Fibroblast of lung (primary cell): ENCODE measurements around the gene MRTO4.

Experiments
- CTCF ChIP-seq, 2 donors: IDR thresholded peaks in 1 of 2; conservative IDR thresholded peaks in 1 of 2; 1 replicate in 1 of 2; 2 replicates in 1 of 2; pipeline ENCODE4 v1.5.1; 2011 to 2012; ENCODE audit warnings: low read length in 2 of 2, control low read depth in 1 of 2, inconsistent platforms in 1 of 2, low read depth in 1 of 2, mild to moderate bottlenecking in 1 of 2
- EZH2 ChIP-seq: IDR thresholded peaks from 2 replicates; pipeline ENCODE4 v1.5.1; 2012; ENCODE audit warnings: low read length, control low read depth, mild to moderate bottlenecking; ENCODE audit errors: missing control alignments

- no peak for TF ChIP-seq CTCF (conservative IDR thresholded peaks at IDR 0.05 in 1 of 2, IDR thresholded peaks at IDR 0.05 in 1 of 2; ENCODE audit: low read depth in 1 of 2, low read length in 2 of 2)
- TF ChIP-seq EZH2, result no peak
These were observed 45.8 kb upstream of the MRTO4 start for GRCh38 chr1:19205845-19206244.
